Measurements from ENCODE around the gene WRNIP1.

- TF ChIP-seq SIRT6 (IDR thresholded peaks at IDR 0.05; ENCODE audit: low read length) (no peak), SRF (IDR thresholded peaks at IDR 0.05; ENCODE audit: low read depth, low read length) (no peak), SIN3A (conservative IDR thresholded peaks at IDR 0.05 in 1 of 2, IDR thresholded peaks at IDR 0.05 in 1 of 2; ENCODE audit: low read depth in 1 of 2, low read length in 2 of 2) (no peak)
Measured at GRCh38 chr6:2756687-2757224, 8.4 kb upstream of the WRNIP1 start.

All from H1 (cell line).